ENCODE results near the gene TAOK3. TPM values are rescaled to one million over a fixed set of nuclear protein-coding genes. Genes with fewer than 3 reads are reported as not detected.

TAOK3 gene
- total and polyA plus RNA-seq, 9 of the 15 experiments (the other 6 are each of a cell fraction or from before 2014, with no cell fraction given), result 24.3 to 83.5 (median 47.1) TPM

GRCh38 chr12:118326991-118327390, 45.7 kb downstream of the TAOK3 start:
- H3K4me1 ChIP-seq (replicated peaks in 1 of 2; ENCODE audit: control insufficient read depth in 2 of 2, insufficient read depth in 2 of 2, low read length in 2 of 2), result peaks cover 13 to 14% of the 10 kb centered on the region in 2 experiments
- ATAC-seq (no peak), FAIRE-seq (no peak), DNase-seq (ENCODE audit: extremely low read depth in 1 of 4, low spot score in 3 of 4) (no peak)
- intact Hi-C loops (cut with micrococcal nuclease), result no loop called here
- TF ChIP-seq PRDM10 (IDR thresholded peaks at IDR 0.05; ENCODE audit: partially characterized antibody) (no peak), TGIF2 (CRISPR knock-in tag; IDR thresholded peaks at IDR 0.05) (no peak), ATF2 (CRISPR knock-in tag; IDR thresholded peaks at IDR 0.05) (no peak), ZNF764 (CRISPR knock-in tag; IDR thresholded peaks at IDR 0.05; ENCODE audit: low read depth) (no peak), TAF15 (IDR thresholded peaks at IDR 0.05; ENCODE audit: low read depth, low read length) (no peak), NFIX (CRISPR knock-in tag; IDR thresholded peaks at IDR 0.05; ENCODE audit: low read depth) (no peak), MED1 (CRISPR knock-in tag; IDR thresholded peaks at IDR 0.05; ENCODE audit: borderline replicate concordance) (no peak)
- TF ChIP-seq, protein P1, sequence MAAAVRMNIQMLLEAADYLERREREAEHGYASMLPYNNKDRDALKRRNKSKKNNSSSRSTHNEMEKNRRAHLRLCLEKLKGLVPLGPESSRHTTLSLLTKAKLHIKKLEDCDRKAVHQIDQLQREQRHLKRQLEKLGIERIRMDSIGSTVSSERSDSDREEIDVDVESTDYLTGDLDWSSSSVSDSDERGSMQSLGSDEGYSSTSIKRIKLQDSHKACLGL (CRISPR knock-in tag; IDR thresholded peaks at IDR 0.05; ENCODE audit: borderline replicate concordance, poor library complexity, severe bottlenecking), result no peak
- in situ Hi-C loops (cut with MboI), result no loop called here
- ChIA-PET POLR2A (no interaction called here), CTCF (ENCODE audit: low intra/inter-chr PET ratio) (no interaction called here)
- H3K4me3 ChIP-seq, result no peak overlapping the region
- H3K27ac ChIP-seq (ENCODE audit: extremely low read depth, low read depth, low read length), result no peak overlapping the region
- no TSS peak for BruUV-seq (replicated peaks)
- peaks cover 52% of the 10 kb centered on the region for H3K79me2 ChIP-seq (ENCODE audit: control insufficient read depth, insufficient read depth, low read length)
- H3K9ac ChIP-seq (ENCODE audit: insufficient read depth in 1 of 2, low read depth in 2 of 2, low read length in 2 of 2), result no peak overlapping the region
- H2AFZ ChIP-seq (ENCODE audit: low read depth, low read length), result no peak overlapping the region
- H3K27me3 ChIP-seq (ENCODE audit: control insufficient read depth in 2 of 2, insufficient read depth in 2 of 2, low read length in 2 of 2), result no peaks in the 10 kb centered on the region
- H3K36me3 ChIP-seq (ENCODE audit: control insufficient read depth, insufficient read depth, low read length), result no peaks in the 10 kb centered on the region; the same call in 2 of the 3 replicates
- no peaks in the 10 kb centered on the region for H3K9me3 ChIP-seq (replicated peaks; ENCODE audit: control insufficient read depth, insufficient read depth, low read depth, low read length)
- no peaks in the 10 kb centered on the region; the same call in 1 of the 2 replicates for H4K20me1 ChIP-seq (replicated peaks; ENCODE audit: control insufficient read depth, insufficient read depth, low read length)
- no peaks in the 10 kb centered on the region for H3K9me1 ChIP-seq (ENCODE audit: control insufficient read depth, insufficient read depth, low read length)
- H3K4me2 ChIP-seq (ENCODE audit: insufficient read depth, low read length), result no peak overlapping the region

Data from K562 (cell line).